GM19328 (cell line): ENCODE results near the gene CPT1A.
A peak's percentile ranks its signal among the peaks of the same experiment; 100 is the strongest.

ENCODE experiments used
- ATAC-seq: cut with Tn5 transposase; IDR thresholded peaks from one replicate; pipeline ENCODE4 v1.9.1; 2021; ENCODE audit warnings: mild to moderate bottlenecking, moderate library complexity; ENCODE audit not compliant: unreplicated experiment

Gene CPT1A

GRCh38 chr11:68854273-68854958 is 12.7 kb upstream of the CPT1A start:
- no peak for ATAC-seq

GRCh38 chr11:68852628-68853027 is 10.9 kb upstream of the CPT1A start:
- no peak for ATAC-seq

GRCh38 chr11:68848429-68848828 is 6.7 kb upstream of the CPT1A start:
- no peak for ATAC-seq

- no peak for ATAC-seq
Observed at GRCh38 chr11:68847395-68847794, 5.7 kb upstream of the CPT1A start.

- no peak for ATAC-seq
Observed at GRCh38 chr11:68845351-68846002, 3.8 kb upstream of the CPT1A start.

GRCh38 chr11:68844801-68845200 is 3.1 kb upstream of the CPT1A start:
- no peak for ATAC-seq

- ATAC-seq = no peak
Observed at GRCh38 chr11:68844376-68844775, 2.7 kb upstream of the CPT1A start.

- peak; percentile 37 for ATAC-seq
Observed at GRCh38 chr11:68843703-68844312, 2.1 kb upstream of the CPT1A start.

GRCh38 chr11:68843052-68843561 is 1.4 kb upstream of the CPT1A start:
- ATAC-seq = no peak

- ATAC-seq = no peak
Observed at GRCh38 chr11:68842427-68843051, 823 bp upstream of the CPT1A start.

- no peak for ATAC-seq
Observed at GRCh38 chr11:68840661-68841653, 759 bp downstream of the CPT1A start.

- no peak for ATAC-seq
Observed at GRCh38 chr11:68839911-68840641, 1.6 kb downstream of the CPT1A start.

GRCh38 chr11:68839054-68839865 is 2.5 kb downstream of the CPT1A start:
- ATAC-seq = peak; percentile 53

- ATAC-seq = no peak
Observed at GRCh38 chr11:68838572-68838964, 3.1 kb downstream of the CPT1A start.

GRCh38 chr11:68837583-68838571 is 3.8 kb downstream of the CPT1A start:
- no peak for ATAC-seq

- ATAC-seq = no peak
Observed at GRCh38 chr11:68835749-68836148, 6.0 kb downstream of the CPT1A start.

- no peak for ATAC-seq
Observed at GRCh38 chr11:68835328-68835727, 6.4 kb downstream of the CPT1A start.
